Measurements from ENCODE around the gene SLC13A5. TPM values are rescaled to one million over a fixed set of nuclear protein-coding genes. Genes with fewer than 3 reads are reported as not detected.
A peak's percentile ranks its signal among the peaks of the same experiment; 100 is the strongest.
"Not testable (repeated sequence)": the region's sequence is repeated elsewhere in the genome, so short reads cannot be mapped to it uniquely, and the experiment has no call there.

SLC13A5 gene
- total RNA-seq, 1 experiment from 2014 or later: 0.10 TPM

DNA sequence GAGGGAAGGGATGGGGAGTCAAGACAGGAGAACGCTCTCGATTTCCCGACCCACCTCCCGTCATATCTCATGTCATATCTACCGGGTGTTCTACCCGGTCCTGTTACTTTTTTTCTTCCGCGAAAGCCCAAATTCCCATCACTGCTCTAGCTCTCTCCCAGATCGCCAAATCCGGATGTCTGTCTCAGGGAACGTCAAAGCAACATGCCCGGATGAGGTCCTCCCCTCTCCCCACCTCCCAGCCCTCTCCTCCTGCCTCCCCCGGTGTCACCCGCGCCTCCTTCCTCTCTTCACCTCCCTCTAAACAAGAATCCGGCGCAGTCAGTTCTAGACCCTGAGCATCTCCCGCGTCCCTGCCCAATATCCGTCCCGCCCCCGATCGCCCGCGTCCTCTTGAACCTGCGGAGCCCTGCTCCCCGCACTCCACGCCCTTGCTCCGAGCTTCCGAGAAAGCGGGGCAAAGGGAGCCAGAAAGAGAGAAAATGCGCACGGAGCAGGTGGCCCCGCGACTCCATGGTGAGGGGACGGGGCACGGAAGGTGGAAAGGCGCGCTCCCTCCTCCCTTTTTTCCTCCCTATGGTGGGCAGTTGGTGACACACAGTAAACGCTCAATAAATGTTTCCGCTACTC is 57.3 kb downstream of the SLC13A5 start:
- Histone ChIP-seq H3K27me3 (ENCODE audit: control insufficient read depth, insufficient read depth, low read length) (peaks cover 59% of the 10 kb centered on the region), H3K4me3 (ENCODE audit: insufficient read depth, low read depth, low read length) (peak overlapping the region; percentile 46)
- not testable (repeated sequence) for DNase-seq

DNA sequence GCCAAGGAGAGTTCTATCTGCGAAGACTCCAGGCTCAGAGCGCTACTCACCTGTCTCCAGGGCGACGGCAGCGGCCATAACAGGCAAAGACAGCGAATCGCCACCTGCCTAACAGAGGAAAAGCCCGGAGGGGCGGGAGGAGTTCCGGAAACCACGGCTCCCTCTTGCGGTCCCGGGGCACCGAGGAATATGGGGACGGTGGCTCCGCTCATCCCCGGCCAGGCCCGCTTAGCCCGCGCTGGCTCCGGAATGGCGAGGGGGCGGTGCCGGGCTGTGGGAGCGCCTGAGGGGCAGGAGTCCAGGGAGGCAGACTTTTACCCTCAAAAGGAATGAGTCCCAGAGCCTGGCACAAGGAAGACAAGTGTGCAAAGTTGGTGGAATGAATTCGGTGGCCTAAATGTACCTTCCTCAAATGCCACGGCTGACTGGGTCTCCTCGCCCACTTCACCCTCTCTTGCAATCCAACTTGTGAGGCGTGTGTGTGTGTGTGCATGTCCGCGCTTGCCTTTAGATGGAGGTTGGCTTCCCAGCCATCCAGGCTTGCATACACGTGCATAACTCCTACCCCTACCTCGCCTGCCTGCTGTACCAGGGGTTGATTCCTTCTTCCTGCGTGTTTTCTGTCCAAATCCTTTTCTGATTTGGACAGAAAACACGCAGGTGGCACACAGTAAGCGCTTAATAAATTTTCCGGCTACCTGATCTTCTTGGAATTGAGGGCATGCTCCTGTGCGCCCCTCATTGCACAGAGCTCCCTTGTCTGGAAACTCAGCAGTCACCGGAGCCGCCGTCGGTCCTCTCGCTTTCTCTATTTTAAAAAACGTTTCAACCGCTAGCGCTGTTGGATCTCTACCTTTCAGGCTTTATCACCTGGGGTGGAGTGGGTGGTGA is 58.1 kb downstream of the SLC13A5 start:
- peak; percentile 94 for DNase-seq
- peak overlapping the region; percentile 46 for H3K4me3 ChIP-seq (ENCODE audit: insufficient read depth, low read depth, low read length)
- peaks cover 59% of the 10 kb centered on the region for H3K27me3 ChIP-seq (ENCODE audit: control insufficient read depth, insufficient read depth, low read length)
- no peaks in the 10 kb centered on the region for H3K36me3 ChIP-seq (replicated peaks; ENCODE audit: control insufficient read depth, insufficient read depth, low read length)

More for the DNA sequence above, 57.3 kb downstream of the SLC13A5 start:
- H3K36me3 ChIP-seq (replicated peaks; ENCODE audit: control insufficient read depth, insufficient read depth, low read length): not testable (repeated sequence)

DNA sequence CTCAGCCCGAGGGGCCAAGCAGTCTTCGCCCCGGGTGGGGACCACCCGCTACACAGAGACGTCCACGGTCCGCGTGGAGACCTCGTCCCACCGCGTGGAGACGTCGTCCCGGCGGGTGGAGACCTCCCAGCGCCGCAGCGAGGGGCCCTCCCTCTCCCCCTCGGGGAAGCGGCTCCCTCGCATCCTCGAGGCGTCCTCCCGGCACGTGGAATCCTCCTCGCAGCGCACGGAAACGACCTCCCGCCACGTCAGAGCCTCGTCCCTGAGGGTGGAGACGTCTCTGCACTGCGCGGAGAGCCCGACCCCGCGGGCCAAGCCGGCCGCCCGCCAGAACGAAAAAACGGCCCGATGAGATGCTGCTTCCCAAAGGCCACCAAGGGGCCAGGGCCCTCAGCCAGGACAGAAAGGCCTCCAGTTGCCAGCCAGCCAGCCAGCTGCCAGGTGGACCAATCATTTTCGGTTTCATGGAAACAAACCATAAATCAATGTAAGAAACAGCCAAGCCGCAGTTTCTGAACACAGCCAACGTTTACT is 61.2 kb downstream of the SLC13A5 start:
- Histone ChIP-seq H3K36me3 (replicated peaks; ENCODE audit: control insufficient read depth, insufficient read depth, low read length) (peaks cover 1% of the 10 kb centered on the region), H3K27me3 (ENCODE audit: control insufficient read depth, insufficient read depth, low read length) (peaks cover 50% of the 10 kb centered on the region), H3K4me3 (ENCODE audit: insufficient read depth, low read depth, low read length) (peak overlapping the region; percentile 83)
- peak; percentile 77 for DNase-seq

DNA sequence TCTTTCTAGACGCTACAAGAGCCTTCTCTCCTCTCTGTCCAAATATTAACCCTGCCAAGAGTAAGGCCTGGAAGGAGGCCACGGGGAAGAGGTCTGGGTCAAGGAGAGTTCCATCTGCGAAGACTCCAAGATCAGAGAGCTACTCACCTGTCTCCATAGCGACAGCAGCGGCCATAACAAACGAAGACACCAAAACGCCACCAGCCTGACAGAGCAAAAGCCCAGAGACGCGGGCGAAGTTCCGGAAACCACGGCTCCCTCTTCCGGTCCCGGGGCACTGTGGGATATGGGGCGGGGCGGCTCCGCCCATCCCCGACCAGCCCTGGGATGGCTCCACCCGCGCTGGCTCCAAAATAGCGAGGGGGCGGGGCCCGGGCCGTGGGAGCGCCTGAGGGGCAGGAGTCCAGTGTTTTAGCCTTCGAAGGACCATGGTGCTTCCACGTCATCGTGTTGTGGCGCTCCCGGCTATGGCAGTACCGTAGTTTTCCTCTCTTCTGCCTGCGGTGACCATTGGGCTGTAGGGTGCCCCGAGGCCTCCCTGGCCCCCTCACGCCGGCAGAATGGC is 61.7 kb downstream of the SLC13A5 start, which contains the start of the genes C17orf100 and MED31:
Gene C17orf100, plus strand, starts transcription at position 409 of the 565 bp plus-strand sequence. Its CDS starts 152 bp downstream, at position 561.
Gene MED31, minus strand, starts transcription at position 252 of the 565 bp plus-strand sequence. Its CDS starts 77 bp downstream, at position 175.
- Histone ChIP-seq H3K4me3 (ENCODE audit: insufficient read depth, low read depth, low read length) (peak within 1 kb of the TSS; percentile 83), H3K36me3 (replicated peaks; ENCODE audit: control insufficient read depth, insufficient read depth, low read length) (peaks cover 1% of the 10 kb centered on the region), H3K27me3 (ENCODE audit: control insufficient read depth, insufficient read depth, low read length) (peaks cover 44% of the 10 kb centered on the region)
- peak; percentile 98 for DNase-seq

DNA sequence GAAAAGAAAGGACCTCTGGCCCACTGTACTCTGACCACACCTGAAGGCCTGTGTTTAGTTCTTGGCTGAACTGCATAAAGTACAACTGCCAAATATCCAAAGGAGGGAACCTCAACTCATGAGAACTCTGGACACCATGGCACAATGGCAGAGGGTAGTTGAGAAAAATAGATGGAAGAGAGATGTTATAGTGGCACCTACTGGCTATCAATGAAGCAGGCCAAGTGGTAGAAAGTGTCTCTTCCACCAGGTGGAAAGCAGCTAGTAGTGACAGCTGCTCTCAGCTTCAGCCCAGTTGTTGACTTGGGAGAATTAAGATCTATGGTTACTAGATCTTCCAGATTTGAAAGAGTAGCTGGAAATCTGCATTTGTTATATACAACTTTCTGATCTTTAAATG is 65.0 kb downstream of the SLC13A5 start:
- no peak overlapping the region for H3K4me3 ChIP-seq (ENCODE audit: insufficient read depth, low read depth, low read length)
- no peak for DNase-seq
- H3K36me3 ChIP-seq (replicated peaks; ENCODE audit: control insufficient read depth, insufficient read depth, low read length): peaks cover 4% of the 10 kb centered on the region
- H3K27me3 ChIP-seq (ENCODE audit: control insufficient read depth, insufficient read depth, low read length): peaks cover 15% of the 10 kb centered on the region; the same call in 1 of the 2 replicates

DNA sequence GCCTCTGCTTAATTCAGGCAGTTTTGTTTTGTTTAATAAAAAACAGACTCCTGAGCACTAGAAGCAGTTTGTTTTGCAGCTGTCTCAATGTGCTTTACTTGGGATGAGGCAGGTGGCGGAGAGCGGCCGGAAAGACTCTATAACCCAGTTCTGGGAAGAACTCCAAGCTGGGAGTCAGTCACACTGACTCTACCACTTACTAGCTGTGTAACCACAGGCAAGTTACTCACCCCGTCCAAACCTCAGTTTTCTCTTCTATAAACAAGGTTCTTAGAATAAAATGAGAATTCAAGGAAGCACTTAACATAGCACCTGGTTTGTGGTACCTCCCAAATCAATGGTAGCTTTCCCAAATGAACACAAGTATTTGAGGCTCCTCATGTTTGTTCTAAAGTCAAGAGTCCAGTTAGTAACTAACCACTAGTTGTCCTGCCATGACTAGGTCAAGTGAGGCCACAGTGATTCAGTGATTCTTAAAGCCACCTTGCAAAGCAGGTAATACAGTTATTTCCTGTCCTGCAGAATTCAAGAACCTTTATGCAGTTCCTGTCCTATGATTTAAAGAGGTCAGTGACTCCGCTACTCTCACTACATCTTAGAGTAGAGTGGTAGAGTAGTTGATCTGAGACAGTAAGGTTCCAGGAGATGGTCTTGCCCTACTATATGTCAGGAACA is 69.6 kb downstream of the SLC13A5 start:
- H3K36me3 ChIP-seq (replicated peaks; ENCODE audit: control insufficient read depth, insufficient read depth, low read length): peaks cover 5% of the 10 kb centered on the region
- no peak for DNase-seq
- no peak overlapping the region for H3K4me3 ChIP-seq (ENCODE audit: insufficient read depth, low read depth, low read length)
- no peaks in the 10 kb centered on the region for H3K27me3 ChIP-seq (ENCODE audit: control insufficient read depth, insufficient read depth, low read length)

DNA sequence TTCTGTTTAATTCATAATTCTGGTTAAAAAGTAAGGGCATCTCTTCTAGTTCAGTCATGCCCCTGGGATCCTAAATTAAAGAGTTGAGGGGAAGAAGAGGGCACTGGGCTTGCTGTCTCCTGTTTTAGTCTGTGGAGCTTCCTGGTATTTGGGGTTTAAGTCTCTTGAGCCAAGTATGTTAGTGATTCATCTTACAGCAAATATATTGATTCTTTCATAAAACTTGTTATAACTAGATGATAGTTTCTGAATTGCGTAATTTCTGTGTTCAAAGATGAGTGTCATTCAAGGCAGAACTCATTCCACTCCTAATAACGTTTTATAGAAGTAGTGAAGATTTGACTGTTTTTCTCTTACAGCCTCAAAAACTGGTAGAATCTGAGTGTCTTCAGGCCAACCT is 70.6 kb downstream of the SLC13A5 start:
- no peak for DNase-seq
- peaks cover 4% of the 10 kb centered on the region for H3K36me3 ChIP-seq (replicated peaks; ENCODE audit: control insufficient read depth, insufficient read depth, low read length)
- H3K4me3 ChIP-seq (ENCODE audit: insufficient read depth, low read depth, low read length): no peak overlapping the region
- no peaks in the 10 kb centered on the region for H3K27me3 ChIP-seq (ENCODE audit: control insufficient read depth, insufficient read depth, low read length)

DNA sequence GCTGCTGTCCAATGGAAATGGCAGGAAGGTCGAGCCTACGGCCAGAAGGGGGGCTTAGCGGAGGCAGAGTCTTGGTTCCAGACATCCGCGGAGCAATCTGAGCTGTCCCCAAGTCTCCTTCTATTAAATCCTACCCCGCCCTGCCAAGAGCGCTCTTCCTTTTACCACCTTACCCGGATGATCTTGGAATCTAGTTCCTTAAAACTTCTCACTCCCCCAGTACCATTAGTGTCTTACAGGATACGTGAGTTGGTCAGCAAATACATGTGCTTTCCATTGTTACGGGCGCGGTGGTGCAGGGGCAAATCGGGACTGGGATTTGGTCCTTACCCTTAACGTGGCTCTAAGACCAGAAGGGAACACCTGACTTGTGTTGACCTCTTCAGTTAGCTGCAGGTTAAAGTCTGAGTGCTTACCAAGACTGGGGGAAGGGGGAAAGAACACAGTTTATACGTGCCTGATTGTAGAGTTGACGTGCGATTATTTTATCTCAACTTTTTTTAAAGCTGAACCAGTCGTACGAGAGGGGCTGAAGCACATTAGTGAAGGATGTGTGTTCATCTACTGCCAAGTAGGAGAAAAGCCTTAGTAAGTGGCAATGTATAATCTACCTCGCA is 71.8 kb downstream of the SLC13A5 start:
- H3K36me3 ChIP-seq (replicated peaks; ENCODE audit: control insufficient read depth, insufficient read depth, low read length): peaks cover 4% of the 10 kb centered on the region
- H3K27me3 ChIP-seq (ENCODE audit: control insufficient read depth, insufficient read depth, low read length): no peaks in the 10 kb centered on the region
- peak overlapping the region; percentile 68 for H3K4me3 ChIP-seq (ENCODE audit: insufficient read depth, low read depth, low read length)
- no peak for DNase-seq

DNA sequence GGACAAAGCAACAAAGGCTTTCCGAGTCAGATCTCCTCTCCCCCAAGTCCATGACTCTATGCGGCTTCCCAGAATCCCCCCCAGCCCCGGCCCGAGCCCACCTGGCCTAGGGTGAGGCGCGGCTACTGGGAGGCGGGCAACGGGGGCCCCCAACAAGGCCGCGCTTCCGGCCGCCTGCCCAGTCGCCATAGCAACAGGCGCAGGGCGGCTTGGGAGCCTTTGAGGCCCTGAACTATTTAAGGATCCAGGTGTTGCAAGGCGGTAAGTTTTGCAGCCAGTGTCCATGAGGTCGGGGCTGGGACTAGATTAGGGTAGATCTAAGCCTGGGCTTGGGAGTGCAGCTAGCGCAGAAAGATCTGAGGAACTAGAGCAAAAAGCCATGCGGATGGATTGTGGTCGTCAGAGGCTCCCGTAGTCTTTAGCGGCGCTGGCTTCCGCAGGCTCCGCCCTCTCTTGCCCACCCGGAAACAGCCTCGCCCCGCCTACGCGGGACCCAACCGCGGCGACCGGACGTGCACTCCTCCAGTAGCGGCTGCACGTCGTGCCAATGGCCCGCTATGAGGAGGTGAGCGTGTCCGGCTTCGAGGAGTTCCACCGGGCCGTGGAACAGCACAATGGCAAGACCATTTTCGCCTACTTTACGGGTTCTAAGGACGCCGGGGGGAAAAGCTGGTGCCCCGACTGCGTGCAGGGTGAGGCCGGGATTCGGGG is 72.5 kb downstream of the SLC13A5 start, which contains the start of the genes KIAA0753 and TXNDC17:
Gene KIAA0753, minus strand, starts transcription at position 176 of the 711 bp plus-strand sequence. CDS start 5,608 bp downstream, outside the sequence.
Gene TXNDC17, plus strand, starts transcription at position 525 of the 711 bp plus-strand sequence. Its CDS starts 23 bp downstream, at position 548.
- Histone ChIP-seq H3K4me3 (ENCODE audit: insufficient read depth, low read depth, low read length) (peak within 1 kb of the TSS; percentile 68), H3K27me3 (ENCODE audit: control insufficient read depth, insufficient read depth, low read length) (no peaks in the 10 kb centered on the region), H3K36me3 (replicated peaks; ENCODE audit: control insufficient read depth, insufficient read depth, low read length) (peaks cover 4% of the 10 kb centered on the region)
- peak; percentile 92 for DNase-seq

DNA sequence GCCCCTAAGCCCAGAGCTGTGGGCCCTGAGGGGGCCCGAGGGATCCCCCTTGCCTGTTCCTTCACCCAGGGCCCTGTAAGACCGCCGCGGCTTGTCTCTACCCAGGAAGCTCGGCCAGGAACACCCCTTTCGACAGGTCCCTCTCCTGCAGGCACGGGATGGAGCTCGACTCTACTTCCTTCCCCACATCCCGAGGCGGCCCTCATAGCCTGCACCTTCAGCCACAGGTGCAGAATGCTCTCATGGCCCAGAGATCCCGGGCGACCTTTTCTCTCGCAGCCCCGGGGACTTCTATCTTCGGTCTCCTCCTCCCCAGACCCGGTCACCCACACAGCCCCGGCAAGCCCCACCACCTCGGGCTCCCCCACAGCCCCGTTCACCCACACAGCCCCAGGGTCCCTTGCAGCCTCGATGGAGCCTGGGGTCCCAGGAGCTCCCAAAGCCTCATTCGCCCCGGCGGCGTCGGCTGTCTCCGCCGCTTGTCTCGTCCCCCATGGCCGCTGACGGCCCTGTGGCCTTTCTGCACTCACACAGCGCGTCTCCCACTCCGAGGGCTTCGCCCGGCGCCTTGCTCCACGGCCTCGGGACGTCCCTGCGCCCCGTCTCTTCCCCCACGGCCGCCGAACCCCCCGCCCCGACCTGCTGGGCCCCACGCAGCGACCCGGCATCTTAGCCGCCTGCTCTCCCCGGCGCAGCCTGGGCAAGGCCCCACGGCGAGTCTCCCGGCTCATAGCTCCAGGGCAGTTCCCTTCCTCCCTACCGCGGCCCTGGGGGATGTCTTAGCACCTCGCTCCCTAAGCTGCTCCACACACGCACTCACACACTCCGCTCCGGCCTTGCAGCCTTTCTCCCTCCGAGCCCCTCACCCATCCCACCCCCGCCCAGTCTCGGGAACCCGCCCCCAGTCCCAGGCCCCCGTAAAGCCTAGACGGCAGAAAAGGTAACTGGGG is 73.3 kb downstream of the SLC13A5 start:
- Histone ChIP-seq H3K27me3 (ENCODE audit: control insufficient read depth, insufficient read depth, low read length) (no peaks in the 10 kb centered on the region), H3K36me3 (replicated peaks; ENCODE audit: control insufficient read depth, insufficient read depth, low read length) (peaks cover 4% of the 10 kb centered on the region), H3K4me3 (ENCODE audit: insufficient read depth, low read depth, low read length) (peak overlapping the region; percentile 68)
- peak; percentile 78 for DNase-seq

DNA sequence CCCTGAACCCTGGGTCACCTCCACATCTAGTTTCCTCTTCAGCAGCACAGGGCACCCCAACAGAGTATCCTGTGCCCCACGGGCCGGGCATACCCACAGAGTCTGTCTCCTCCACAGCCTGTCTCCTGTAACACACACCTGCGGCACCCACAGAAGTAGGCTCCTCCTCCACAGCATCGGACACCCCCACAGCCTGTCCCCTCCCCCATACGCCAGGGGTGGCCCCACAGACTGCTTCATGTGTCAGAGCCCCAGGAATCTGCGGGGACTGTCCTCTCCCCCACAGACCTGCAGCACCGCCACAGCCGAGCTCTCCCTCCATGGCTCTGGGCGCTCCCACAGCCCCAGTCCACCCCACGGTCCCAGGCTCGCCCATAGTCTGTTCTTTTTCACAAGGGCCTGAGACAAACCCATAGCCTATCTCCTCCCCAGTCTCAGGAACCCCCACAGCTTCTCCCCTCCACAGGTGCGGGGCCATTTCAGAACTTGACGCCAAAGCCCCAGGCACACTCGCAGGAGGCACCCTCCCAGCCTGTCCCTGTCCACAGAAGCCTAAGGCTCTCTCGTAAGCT is 74.1 kb downstream of the SLC13A5 start:
- Histone ChIP-seq H3K36me3 (replicated peaks; ENCODE audit: control insufficient read depth, insufficient read depth, low read length) (peaks cover 4% of the 10 kb centered on the region), H3K4me3 (ENCODE audit: insufficient read depth, low read depth, low read length) (peak overlapping the region; percentile 68), H3K27me3 (ENCODE audit: control insufficient read depth, insufficient read depth, low read length) (no peaks in the 10 kb centered on the region)
- DNase-seq: peak; percentile 42

All from H7 (cell line).